GM12892 (cell line): ENCODE measurements around the gene PIGC.

Experiments used
- DNase-seq: peaks from one replicate; pipeline ENCODE4 v3.0.0; 2011; ENCODE audit not compliant: insufficient read length
- FAIRE-seq: peaks from 2 replicates; lab custom pipeline; 2011; peaks lifted over from hg19 to GRCh38; lab: Jason Lieb, UNC
- POLR2A ChIP-seq: IDR thresholded peaks from 2 replicates; pipeline ENCODE4 v1.6.1; 2011; ENCODE audit warnings: low read depth, low read length, control low read depth
- POLR2AphosphoS5 ChIP-seq: IDR thresholded peaks from 2 replicates; pipeline ENCODE4 v1.6.1; 2011; ENCODE audit warnings: low read depth, low read length, control low read depth
- TAF1 ChIP-seq: IDR thresholded peaks from 2 replicates; pipeline ENCODE4 v1.6.1; 2011; ENCODE audit warnings: low read depth, mild to moderate bottlenecking, control low read depth, low read length, borderline replicate concordance

Gene PIGC

DNA sequence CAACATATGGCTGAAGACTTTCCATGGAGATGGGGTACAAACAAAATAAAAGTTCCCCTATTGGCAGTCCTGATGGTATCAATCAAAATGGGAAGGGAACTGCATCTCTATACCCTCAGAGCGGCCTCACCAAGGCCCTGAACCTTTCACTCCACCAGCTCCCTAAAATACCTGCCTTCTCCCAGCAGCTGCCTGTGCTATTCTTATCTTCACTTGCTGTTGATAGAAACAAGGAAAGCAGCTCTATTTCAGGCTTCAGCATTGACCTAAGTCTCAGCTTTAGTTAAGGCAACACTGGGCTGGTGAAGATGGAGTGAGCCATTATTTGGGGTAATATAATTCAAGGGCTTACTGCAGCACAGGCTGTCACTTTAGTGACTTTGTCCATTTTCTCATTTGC is 21.7 kb upstream of the PIGC start:
- no peak for TF ChIP-seq POLR2A
- TF ChIP-seq POLR2AphosphoS5: no peak
- TF ChIP-seq TAF1: no peak
- no peak for DNase-seq
- no peak for FAIRE-seq

DNA sequence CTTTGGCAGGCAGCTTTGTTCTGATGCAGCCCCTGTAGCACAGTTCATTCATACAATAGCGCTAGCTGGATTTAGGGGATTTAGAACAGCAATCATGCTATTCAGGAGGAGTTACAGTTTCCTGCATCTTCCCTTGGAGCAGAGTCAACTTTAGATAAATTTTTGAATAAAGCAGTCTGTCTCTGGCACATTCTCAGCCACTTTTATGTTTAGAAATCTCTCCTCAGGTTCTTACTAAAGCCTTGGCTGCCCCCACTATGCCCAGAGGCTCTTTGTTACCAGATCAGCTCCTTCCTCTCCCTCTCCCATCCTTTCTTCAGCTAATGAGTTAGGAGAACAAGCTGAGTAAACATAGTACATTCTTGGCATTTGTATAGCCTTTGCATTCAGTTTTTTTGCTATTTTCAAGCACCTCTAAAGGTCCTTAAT is 17.0 kb upstream of the PIGC start:
- DNase-seq (no peak), FAIRE-seq (no peak)
- TF ChIP-seq TAF1: no peak
- no peak for TF ChIP-seq POLR2A
- TF ChIP-seq POLR2AphosphoS5: no peak

DNA sequence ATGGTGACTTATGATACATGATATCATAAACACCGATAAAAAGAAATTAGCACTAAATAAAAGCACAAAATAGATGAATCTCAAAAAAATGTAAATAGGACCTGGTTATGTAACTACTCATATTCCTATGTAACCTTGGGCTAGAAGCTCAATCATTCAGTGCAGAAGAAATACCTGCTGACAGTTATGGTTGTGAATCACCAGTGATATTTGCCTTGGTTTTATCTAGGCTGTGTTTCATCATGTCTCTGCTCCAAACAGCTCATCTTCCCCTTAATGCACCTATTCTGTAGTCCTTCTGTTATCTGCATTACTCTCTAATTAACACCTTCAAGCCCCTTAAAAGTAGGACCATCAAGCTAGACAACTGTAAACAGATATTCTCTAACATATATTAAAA is 16.3 kb upstream of the PIGC start:
- TF ChIP-seq POLR2A (no peak), TAF1 (no peak), POLR2AphosphoS5 (no peak)
- no peak for FAIRE-seq

DNA sequence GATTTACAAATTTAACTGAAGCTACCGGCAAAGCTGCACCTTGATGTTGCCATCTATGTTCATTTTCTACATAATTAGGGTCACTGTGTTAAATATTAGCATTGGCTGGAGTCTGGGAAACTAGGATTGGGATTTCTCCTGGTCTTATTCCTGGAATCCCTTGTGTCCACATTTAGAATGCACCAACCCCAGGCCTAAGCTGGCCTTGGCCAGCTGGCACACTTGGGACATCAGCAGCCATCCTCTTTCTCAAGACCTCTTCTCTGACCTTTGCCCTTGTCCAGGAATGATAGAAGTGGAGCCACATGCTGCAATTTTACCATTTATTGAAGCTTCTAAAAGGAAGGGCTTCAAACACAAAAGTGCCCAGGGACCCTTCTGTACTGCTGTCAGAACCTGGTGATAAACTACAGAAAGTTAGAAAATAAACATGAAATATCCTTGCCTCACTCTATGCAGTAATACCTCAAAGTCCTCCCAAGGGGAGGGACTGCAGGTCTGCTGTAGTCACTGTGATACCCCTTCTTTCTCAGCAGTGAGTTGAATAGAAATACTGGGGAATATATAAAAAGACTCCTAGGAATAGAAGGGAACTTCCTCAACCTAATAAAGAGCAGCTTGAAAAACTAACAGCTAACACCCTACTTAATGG is 13.7 kb upstream of the PIGC start:
- DNase-seq: no peak
- no peak for FAIRE-seq
- TF ChIP-seq POLR2A (no peak), TAF1 (no peak), POLR2AphosphoS5 (no peak)

More for the DNA sequence above, 16.3 kb upstream of the PIGC start:
- DNase-seq: no peak

DNA sequence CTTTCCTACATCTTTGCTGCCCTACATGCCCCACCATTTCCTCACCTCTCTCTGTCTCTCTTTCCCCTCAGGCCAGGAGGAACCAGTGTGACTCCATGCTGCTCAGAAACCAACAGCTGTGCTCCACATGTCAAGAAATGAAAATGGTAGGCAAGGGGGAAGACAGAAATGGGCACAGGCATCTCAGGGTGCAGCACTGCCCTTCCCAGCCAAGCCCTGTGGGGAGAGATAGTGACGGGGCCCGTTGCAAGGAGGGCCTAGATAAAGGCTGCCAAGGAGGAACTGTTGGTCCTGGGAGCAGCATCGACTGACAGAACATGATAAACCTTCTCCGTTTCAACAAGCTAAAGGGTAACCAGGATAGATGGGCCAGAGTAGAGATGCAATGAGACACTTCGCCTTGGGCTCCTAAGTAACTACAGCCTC is 12.5 kb upstream of the PIGC start:
- FAIRE-seq (no peak), DNase-seq (no peak)
- no peak for TF ChIP-seq POLR2AphosphoS5
- no peak for TF ChIP-seq POLR2A
- no peak for TF ChIP-seq TAF1

DNA sequence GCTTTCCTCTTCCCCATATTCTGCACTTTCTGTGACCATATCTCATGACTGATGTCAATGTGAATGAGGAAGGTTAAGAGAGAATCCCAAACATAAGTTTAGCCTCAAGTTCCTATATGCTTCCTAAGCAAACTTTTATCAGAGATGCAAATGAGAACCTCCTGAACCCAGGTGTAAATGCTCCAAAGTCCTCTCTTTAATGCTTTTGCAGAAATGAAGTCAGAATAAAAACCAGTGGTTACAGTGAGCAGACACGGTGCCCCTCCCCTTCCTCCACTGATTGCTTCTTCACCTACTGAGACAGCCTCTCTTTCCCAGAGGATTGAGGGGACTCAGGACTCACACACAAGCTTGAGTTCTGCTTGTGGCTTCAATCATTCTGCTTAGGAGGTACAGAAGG is 11.6 kb upstream of the PIGC start:
- FAIRE-seq (no peak), DNase-seq (no peak)
- TF ChIP-seq POLR2AphosphoS5: no peak
- no peak for TF ChIP-seq POLR2A

DNA sequence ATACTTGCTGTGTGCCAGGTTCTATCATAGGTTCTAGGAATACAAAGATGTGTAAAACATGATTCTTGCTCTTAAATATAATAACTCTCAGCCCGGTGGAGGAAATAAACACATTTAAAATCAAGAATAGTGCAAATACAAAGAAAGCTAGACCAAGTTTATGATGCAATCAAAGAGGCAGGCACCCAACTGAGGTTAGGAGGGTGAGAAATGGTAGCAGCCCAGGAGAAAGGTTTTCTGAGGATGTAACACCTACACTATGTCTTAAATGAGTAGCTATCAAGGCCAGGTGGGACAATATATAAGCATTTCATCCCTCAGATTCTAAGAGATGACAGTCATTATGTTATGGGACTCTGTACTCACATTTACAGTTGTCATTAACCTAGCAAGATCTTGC is 9.7 kb upstream of the PIGC start:
- no peak for DNase-seq
- FAIRE-seq: no peak
- no peak for TF ChIP-seq POLR2A
- TF ChIP-seq TAF1: no peak
- TF ChIP-seq POLR2AphosphoS5: no peak

DNA sequence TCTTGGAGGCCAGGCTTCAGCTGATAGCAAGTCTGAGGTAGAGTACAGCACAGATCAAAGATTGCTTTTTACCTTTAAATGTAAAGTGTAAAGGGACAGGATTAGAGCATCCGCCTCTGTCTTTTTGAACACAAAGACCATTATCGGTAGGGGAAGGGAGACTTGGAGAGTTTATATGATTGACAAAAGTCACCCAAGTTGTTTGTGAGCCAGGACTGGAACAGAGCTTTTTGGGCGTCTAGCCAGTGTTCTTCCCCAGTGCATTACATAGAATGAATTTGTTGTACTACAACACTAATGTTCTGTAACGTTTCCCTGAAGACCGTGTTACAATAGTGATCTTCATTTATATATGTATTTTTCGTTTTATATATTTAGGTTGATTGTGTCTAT is 9.3 kb upstream of the PIGC start:
- TF ChIP-seq TAF1 (no peak), POLR2A (no peak), POLR2AphosphoS5 (no peak)
- no peak for FAIRE-seq

DNA sequence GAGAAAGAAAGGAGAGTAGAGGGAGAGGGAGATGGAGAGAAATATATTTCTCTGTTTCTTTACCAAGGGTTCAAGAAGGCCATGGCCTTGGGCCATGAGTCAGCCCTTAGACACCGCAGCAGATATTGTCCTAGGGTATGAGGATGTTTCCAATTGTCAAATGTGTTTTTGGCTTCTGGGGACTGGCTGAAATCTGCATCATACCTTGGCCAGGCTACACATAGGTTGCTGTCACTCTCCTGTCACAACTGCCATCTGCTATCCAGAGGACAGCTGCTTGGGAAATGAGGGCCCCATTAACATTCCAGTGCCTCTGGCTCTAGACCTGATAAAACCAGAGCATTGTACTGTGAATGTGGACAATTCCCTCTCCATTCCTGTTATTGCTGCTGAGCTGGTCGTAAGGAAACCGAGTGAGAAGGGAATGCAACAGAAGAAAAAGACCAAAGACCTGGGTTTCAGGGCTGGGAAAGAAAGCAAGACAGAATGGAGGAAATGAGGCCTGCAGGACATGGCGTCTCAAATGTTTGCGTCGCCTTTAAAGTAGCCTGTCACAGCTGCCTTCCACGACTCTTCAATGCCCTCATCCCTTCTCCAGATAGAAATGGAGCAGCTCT is 8.8 kb upstream of the PIGC start:
- FAIRE-seq (no peak), DNase-seq (no peak)
- TF ChIP-seq POLR2A: no peak
- TF ChIP-seq POLR2AphosphoS5: no peak
- no peak for TF ChIP-seq TAF1

More for the DNA sequence above, 9.3 kb upstream of the PIGC start:
- no peak for DNase-seq

DNA sequence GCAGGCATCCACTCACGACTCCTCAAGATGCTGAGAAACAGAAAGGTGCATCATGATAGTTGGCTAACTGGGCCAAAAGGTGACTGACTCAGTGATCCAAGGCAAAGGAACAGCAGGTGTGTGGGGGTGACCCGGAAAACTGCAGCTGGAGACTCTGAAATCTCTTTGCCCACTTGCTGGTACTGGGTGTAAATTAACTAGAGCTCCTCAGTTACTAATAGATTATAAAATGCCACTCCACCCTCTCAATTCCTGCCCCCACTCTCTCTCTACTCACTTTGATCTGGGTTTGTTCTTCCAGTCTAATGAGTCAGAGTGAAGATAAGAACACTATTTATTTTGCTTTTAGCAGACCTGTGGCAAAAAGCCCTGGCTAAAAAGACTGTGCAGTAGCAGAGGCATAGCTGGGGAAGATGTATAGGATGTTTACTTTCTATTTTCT is 7.2 kb upstream of the PIGC start:
- TF ChIP-seq POLR2AphosphoS5 (no peak), POLR2A (no peak), TAF1 (no peak)
- FAIRE-seq (no peak), DNase-seq (no peak)

DNA sequence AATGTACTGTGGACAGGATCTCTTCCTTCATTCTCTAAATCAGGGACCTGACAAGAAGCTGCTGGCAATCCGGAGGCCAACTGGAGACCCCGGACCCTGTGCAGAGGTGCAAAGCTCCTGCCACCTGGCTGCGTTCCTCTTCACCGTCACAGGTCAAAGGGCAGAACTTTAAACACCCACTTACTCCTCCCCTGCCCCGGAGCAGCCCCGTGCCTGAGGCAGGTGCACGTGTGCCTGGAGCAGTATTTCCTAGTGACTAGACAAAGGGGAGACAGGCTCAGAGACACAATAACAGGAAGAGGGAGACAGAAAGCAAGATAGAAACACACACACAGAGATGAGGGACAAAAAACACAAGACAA is 6.6 kb upstream of the PIGC start:
- FAIRE-seq (no peak), DNase-seq (no peak)
- no peak for TF ChIP-seq TAF1
- TF ChIP-seq POLR2A: no peak
- TF ChIP-seq POLR2AphosphoS5: no peak
